MM.1S (cell line): ENCODE data around the gene RBSN.

Experiments used
- CTCF ChIP-seq: fragments of 300-600 bp; sonication (generic); IDR thresholded peaks from 2 replicates; pipeline ENCODE4 v1.5.1; 2016; ENCODE audit warnings: antibody characterized with exemption, low read length, mixed read lengths
- EZH2 ChIP-seq: fragments of 300-600 bp; sonication (generic); optimal IDR thresholded peaks from 2 replicates; pipeline ENCODE3; 2017; ENCODE audit warnings: low read depth, mild to moderate bottlenecking, antibody characterized with exemption, low read length, mixed read lengths
- EZH2phosphoT487 ChIP-seq: fragments of 300-600 bp; sonication (generic); IDR thresholded peaks from 2 replicates; pipeline ENCODE4 v1.6.1; 2018; ENCODE audit warnings: antibody characterized with exemption, low read length

GRCh38 chr3:15041950-15042349 lies 57.0 kb downstream of the RBSN start:
- TF ChIP-seq CTCF: no peak
- no peak for TF ChIP-seq EZH2
- no peak for TF ChIP-seq EZH2phosphoT487
